HG03064 (cell line): ENCODE measurements around the gene COL27A1.
"Not testable (repeated sequence)": the region's sequence is repeated elsewhere in the genome, so short reads cannot be mapped to it uniquely, and the experiment has no call there.

Experiments used
- ATAC-seq: cut with Tn5 transposase; IDR thresholded peaks from one replicate; pipeline ENCODE4 v1.9.1; 2021; ENCODE audit warnings: low read depth; ENCODE audit not compliant: unreplicated experiment

The COL27A1 gene

DNA sequence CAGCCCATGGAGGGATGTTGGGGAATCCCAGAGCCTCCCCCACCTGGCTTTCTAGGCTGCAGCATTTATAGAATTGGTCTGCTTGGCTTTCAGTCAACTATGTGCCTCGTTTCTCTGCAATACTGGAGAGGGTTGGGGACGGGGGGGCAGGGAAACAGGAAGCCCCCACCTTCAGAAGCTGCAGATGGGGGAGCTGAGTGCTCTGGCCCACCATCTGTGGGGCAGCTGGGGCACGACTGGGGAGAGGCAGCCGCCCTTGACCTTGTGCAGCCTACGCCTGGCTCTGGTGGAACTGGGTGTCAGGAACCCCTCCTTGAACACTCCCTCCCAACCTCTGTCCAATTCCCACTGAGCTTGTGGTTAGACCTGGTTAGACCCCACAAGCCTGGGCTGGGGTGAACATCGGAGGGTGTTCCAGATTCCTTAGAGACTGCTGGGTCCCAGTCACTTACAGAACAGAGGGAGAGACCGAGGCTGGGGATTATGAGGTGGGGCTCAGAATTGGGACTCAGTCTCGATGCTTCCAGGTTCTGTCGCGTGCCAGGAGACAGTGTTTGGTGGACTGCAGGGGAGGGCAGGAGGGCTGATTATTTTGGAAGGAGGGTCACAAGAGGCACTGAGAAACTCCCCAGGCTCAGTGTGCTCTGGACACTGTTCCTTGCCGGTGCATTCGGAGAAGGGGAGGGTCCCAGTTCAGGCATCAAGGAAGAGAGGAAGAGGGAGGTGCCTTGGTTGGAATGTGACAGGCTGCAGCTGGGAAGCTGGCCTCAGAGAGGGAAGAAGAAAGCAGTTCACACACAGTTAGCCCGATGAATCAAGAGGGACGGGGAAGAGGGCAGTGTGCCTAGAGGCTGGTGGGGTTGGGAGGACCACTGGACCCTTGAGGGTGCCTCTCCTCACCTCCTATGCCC lies 25.6 kb downstream of the COL27A1 start:
- ATAC-seq = no peak

DNA sequence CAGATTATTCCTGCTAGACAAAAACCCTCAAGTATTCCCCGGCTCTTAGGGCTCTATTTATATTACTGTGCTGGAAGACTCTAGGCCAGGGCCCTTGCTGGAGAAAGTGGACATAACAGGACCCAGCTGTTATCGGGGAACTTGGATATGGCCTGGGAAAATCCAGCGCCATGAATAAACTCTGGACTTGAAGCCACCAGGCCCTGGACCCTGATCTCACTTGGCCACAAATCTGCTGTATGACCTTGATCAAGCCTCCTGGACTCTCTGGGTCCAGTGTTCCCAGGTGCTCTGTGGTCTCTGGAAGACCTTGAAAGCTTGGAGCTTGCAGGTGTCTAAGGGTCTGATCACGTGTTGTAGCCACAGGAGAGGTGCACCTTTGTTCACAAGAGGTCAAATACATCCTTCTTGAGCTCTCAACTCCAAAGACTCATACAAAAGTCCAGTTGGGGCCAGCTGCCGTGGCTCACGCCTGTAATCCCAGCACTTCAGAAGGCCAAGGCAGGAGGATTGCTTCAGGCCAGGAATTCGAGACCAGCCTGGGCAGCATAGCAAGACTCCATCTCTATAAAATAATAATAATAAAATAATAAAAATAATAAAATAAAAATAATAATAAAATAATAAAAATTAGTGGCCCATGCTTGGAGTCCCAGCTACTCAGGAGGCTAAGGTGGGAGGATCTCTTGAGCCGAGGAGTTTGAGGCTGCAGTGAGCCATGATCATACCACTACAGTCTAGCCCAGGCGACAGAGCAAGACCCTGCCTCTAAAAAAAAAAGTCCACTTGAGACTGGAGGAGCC lies 26.5 kb downstream of the COL27A1 start:
- no peak for ATAC-seq

DNA sequence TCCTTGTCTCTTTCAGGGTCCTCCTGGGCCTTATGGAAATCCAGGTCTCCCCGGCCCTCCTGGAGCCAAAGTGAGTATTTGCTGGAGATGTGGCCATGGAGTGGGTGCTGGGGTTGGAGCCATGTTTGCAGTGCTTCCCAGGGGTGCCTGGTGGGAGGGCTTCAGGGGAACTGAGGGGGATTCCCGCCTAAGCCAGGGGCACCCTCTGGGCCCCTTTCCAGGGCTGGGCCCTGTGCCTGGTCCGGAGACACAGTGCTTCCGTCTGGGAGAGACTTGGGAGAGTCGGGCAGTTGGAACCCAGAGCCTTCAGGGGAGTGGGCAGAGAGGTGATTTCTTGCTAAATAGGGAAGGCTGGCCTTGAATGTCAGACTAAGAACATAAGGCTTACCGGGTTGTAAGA lies 27.7 kb downstream of the COL27A1 start:
- no peak for ATAC-seq

DNA sequence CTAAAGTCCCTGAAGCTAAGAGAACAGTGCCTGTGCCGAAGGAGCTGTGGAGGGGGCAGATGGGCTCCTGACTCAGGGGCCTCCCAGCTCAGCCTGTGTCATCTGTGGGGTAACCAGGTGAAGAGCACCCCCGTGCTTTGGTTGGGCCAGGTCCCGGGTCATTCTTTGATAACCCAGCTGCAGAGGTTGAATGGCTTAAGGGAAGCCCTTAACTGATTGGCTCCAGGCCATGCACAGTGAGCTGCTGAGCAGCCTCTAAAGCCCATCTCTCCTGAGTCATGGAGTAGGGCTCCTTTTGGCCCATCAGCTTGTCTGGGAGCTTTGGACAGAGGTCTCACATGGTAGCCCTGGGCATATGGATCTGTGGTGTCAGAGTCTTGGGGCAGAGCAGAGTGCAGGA lies 28.7 kb downstream of the COL27A1 start:
- ATAC-seq = no peak

DNA sequence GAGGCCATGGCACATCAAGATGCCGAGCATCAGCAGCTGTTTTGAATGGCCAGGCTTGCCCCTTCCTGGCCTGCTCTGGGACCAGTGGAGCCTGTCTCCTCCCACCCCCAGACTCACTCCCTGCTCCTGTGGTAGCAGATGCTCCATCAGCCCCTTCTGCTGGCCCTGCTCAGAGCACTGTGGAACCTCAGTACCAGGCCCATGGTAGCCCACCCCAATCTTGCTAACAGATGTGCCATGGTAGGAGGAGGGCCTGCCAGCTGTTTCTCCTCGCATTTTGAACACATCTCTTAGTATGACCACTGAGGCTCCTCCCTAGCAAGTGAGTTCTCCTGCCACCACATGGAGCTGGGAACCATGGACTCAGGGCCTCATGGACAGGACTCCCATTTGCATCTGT lies 29.5 kb downstream of the COL27A1 start:
- ATAC-seq = no peak

DNA sequence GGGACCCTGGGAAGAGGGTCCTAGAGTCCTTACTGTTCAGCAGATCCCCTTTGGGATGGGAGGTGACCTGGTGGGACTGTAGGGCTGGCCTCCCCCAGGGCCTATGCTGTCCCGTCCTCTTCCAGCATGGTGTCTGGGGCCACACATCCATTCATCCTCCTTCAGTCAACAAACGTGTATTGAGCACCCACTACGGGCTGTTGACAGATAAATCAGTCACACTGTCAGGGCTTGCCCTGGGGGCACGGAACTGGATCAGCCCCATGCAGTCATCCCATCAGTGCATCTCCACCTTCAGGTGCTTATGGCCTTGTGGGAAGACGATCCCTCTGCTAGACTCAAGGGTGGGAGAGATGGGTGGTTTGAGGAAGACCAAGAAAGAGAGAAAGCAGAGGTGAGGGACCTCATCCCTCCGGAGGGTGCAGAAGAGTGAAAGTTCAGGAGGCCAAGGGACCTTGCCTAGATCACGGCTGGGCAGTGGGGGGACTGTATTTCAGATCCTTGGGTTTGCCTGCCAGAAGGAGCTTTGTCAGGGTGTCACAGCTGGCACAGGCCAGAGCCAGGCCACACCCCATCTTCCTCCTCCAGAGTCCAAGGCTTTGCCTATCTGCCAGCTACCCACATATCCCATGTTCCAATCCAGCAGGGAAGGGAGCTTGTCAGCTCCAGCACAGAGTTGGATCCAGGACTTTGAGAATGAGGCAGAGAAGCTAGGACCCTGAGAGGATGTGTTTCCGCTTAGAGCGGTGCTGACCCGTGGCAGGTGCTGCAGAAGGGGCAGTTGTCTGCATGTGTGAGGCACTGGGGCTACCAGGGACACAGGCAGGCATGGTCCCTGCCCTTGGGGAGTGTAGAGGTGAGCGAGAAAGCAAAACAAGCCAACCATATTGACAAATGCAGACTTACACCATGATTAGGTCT lies 30.5 kb downstream of the COL27A1 start:
- ATAC-seq = no peak

DNA sequence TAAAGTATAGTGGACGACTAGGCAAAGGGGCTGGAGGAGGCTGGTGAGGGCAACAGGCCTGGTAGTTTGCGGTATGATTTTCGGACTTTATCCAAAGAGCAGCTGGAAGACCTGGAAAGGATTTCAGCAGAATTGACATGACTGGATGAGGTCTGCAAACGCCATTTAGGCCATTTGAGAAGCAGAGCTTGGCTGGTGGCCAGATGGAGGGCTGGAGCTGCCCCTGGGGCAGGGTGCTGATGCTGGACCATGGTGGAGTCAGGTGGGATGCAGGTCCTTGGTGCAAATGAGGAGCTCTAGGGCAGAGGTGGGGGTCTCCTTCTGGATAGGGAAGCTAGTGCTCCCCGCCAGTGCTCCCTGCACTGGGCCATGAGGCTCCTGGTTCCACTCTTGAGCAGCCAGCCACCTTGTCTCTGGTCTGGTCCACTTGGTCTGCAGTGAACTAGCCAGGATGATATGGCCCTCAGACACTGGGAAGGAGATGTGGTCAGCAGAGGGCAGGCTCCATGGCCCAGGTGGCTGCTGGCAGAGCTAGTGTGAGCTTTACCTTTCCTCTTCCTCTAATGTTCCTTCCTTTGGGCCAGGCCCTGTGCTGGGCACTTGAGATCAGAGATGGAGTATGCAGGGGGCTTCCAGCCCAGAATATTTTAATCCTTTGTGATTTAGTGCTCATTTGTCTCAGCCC lies 31.4 kb downstream of the COL27A1 start:
- ATAC-seq = no peak

- ATAC-seq = no peak
Observed at GRCh38 chr9:114187827-114188226, 32.5 kb downstream of the COL27A1 start.

DNA sequence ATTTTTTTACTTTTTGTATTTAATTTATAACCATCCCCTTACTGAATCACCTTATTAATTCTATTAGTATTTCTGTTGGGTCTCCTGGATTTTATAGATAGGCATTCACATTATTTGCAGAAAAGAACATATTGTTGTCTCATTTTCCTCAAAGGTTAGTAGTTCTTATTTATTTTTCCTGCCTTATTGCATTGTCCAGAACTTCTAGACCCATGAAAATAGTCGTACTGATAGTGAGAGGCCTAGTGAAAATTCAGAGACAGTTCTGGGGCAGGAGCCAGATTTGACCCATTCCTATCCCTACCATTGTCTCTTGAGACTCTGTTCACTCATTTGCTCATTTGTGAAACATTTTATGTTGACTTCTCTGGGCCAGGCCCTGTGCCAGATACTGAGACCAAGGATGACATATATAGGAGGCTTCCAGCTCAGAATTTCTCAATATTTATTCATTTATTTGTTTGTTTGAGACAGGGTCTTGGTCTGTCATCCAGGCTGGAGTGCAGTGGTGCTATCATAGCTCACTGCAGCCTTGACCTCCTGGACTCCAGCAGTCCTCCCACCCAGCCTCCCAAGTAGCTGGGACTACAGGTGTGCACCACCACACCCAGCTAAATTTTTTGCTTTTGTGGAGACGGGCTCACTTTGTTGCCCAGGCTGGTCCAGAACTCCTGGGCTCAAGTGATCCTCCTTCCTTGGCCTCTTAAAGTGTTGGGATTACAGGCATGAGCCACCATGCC lies 34.7 kb downstream of the COL27A1 start:
- no peak for ATAC-seq

- no peak for ATAC-seq
Observed at GRCh38 chr9:114190563-114190905, 35.2 kb downstream of the COL27A1 start.

- ATAC-seq = not testable (repeated sequence)
Observed at GRCh38 chr9:114191402-114191801, 36.1 kb downstream of the COL27A1 start.

GRCh38 chr9:114192539-114192938 lies 37.2 kb downstream of the COL27A1 start:
- no peak for ATAC-seq

- ATAC-seq = no peak
Observed at GRCh38 chr9:114193090-114193489, 37.8 kb downstream of the COL27A1 start.

DNA sequence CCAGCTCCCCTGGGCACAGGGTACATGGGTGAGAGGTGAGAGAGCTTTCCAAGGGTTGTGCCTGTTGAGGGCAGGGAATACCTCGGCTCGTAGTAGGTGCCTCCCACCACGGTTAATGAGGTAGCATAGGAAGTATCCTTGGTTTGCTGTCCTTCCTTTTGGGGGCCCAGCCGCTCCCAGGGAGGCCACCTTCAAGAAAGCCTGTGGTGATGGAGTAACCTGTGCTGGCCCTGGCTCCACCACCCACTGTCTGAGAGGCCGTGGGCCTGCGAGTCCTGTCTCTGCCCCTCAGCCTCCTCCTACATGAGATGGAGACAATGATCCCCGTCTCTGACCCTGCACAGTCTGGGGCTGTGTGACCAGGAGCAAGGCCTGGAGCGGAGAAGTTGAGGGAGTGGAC lies 40.8 kb downstream of the COL27A1 start:
- ATAC-seq = no peak

GRCh38 chr9:114196979-114197622 lies 41.8 kb downstream of the COL27A1 start:
- ATAC-seq = no peak

- no peak for ATAC-seq
Observed at GRCh38 chr9:114198249-114199040, 43.1 kb downstream of the COL27A1 start.

DNA sequence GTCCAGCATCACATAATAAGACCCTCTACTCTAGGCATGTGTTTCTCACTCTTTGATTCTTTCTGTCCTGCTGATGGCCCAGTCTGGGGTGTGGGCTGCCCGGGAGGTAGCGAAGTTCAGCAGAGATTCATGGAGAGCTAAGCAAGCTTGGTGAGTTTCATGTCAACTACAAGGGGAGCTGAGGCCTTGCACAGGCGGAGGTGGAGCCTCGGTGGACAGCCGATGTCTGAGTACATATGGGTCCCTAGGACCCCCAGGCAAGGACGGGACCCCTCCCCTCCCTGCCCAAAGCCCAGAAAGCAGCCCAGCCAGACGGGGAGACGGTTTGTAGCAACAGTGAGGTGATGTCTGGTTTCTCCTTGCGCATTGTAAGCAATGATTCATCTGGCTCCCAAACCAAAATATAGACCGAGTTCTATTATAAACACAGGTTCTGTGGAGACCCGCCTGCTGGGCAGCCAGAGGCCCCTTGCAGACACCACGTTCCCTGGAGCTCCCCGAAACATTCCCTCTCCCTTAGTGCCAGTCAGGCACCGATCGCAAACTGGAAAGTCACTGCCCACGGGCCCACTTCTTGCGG lies 45.5 kb downstream of the COL27A1 start:
- no peak for ATAC-seq

GRCh38 chr9:114202396-114202795 lies 47.1 kb downstream of the COL27A1 start:
- no peak for ATAC-seq
